HG02852 (cell line): ENCODE measurements around the gene DOCK3.
"Not testable (repeated sequence)": the region's sequence is repeated elsewhere in the genome, so short reads cannot be mapped to it uniquely, and the experiment has no call there.

Experiments used
- ATAC-seq: cut with Tn5 transposase; IDR thresholded peaks from one replicate; pipeline ENCODE4 v1.9.1; 2021; ENCODE audit warnings: mild to moderate bottlenecking, moderate library complexity; ENCODE audit not compliant: unreplicated experiment

The DOCK3 gene

GRCh38 chr3:50803805-50804204 lies 129.1 kb downstream of the DOCK3 start:
- ATAC-seq: not testable (repeated sequence)

GRCh38 chr3:50804376-50804775 lies 129.6 kb downstream of the DOCK3 start:
- not testable (repeated sequence) for ATAC-seq

GRCh38 chr3:50805321-50805720 lies 130.6 kb downstream of the DOCK3 start:
- no peak for ATAC-seq

- ATAC-seq: no peak
Observed at GRCh38 chr3:50806031-50806430, 131.3 kb downstream of the DOCK3 start.

GRCh38 chr3:50806806-50807205 lies 132.1 kb downstream of the DOCK3 start:
- no peak for ATAC-seq

GRCh38 chr3:50807266-50807665 lies 132.5 kb downstream of the DOCK3 start:
- no peak for ATAC-seq

- no peak for ATAC-seq
Observed at GRCh38 chr3:50811893-50812292, 137.2 kb downstream of the DOCK3 start.

- ATAC-seq: no peak
Observed at GRCh38 chr3:50815844-50816243, 141.1 kb downstream of the DOCK3 start.

GRCh38 chr3:50816894-50817293 lies 142.2 kb downstream of the DOCK3 start:
- no peak for ATAC-seq

GRCh38 chr3:50817756-50818529 lies 143.2 kb downstream of the DOCK3 start:
- no peak for ATAC-seq

- no peak for ATAC-seq
Observed at GRCh38 chr3:50819882-50820281, 145.2 kb downstream of the DOCK3 start.

- no peak for ATAC-seq
Observed at GRCh38 chr3:50825841-50826240, 151.1 kb downstream of the DOCK3 start.

- ATAC-seq: no peak
Observed at GRCh38 chr3:50830451-50830850, 155.7 kb downstream of the DOCK3 start.

- not testable (repeated sequence) for ATAC-seq
Observed at GRCh38 chr3:50831009-50831408, 156.3 kb downstream of the DOCK3 start.

GRCh38 chr3:50840983-50841489 lies 166.3 kb downstream of the DOCK3 start:
- ATAC-seq: no peak

- ATAC-seq: no peak
Observed at GRCh38 chr3:50848308-50848707, 173.6 kb downstream of the DOCK3 start.

GRCh38 chr3:50850639-50851511 lies 176.1 kb downstream of the DOCK3 start:
- ATAC-seq: no peak

- no peak for ATAC-seq
Observed at GRCh38 chr3:50853936-50854335, 179.2 kb downstream of the DOCK3 start.

GRCh38 chr3:50862221-50862620 lies 187.5 kb downstream of the DOCK3 start:
- no peak for ATAC-seq

GRCh38 chr3:50873376-50874157 lies 198.8 kb downstream of the DOCK3 start:
- peak; percentile 88 for ATAC-seq

- ATAC-seq: not testable (repeated sequence)
Observed at GRCh38 chr3:50874876-50875275, 200.1 kb downstream of the DOCK3 start.
